IPS-18a (cell line): Measurements from ENCODE around the gene NDUFA11.

Experiments
- H3K27ac ChIP-seq: one replicate; pipeline ENCODE4 v1.5.1; 2013; ENCODE audit warnings: low read length
- H3K27me3 ChIP-seq: one replicate; pipeline ENCODE4 v1.6.1; 2013; ENCODE audit warnings: mild to moderate bottlenecking, low read length; ENCODE audit not compliant: control insufficient read depth, insufficient read depth
- H3K36me3 ChIP-seq: one replicate; pipeline ENCODE4 v1.6.1; 2013; ENCODE audit warnings: low read depth, low read length; ENCODE audit not compliant: control insufficient read depth
- H3K4me1 ChIP-seq: one replicate; pipeline ENCODE4 v1.6.1; 2013; ENCODE audit warnings: low read depth, low read length; ENCODE audit not compliant: control insufficient read depth
- H3K4me3 ChIP-seq: one replicate; pipeline ENCODE4 v1.5.1; 2013; ENCODE audit warnings: low read length
- H3K9ac ChIP-seq: one replicate; pipeline ENCODE4 v1.6.1; 2013; ENCODE audit warnings: mild to moderate bottlenecking, low read length, moderate library complexity
- H3K9me3 ChIP-seq: one replicate; pipeline ENCODE4 v1.6.1; 2013; ENCODE audit warnings: low read depth, low read length; ENCODE audit not compliant: control insufficient read depth

Gene NDUFA11

GRCh38 chr19:5940260-5941208 lies 36.9 kb upstream of the NDUFA11 start:
- H3K4me3 ChIP-seq = no peak overlapping the region
- no peaks in the 10 kb centered on the region for H3K27me3 ChIP-seq
- H3K9me3 ChIP-seq = no peaks in the 10 kb centered on the region
- H3K27ac ChIP-seq = no peak overlapping the region
- no peaks in the 10 kb centered on the region for H3K4me1 ChIP-seq
- no peak overlapping the region for H3K9ac ChIP-seq
- peaks cover 20% of the 10 kb centered on the region for H3K36me3 ChIP-seq

GRCh38 chr19:5937550-5937949 lies 34.0 kb upstream of the NDUFA11 start:
- Histone ChIP-seq H3K27ac (no peak overlapping the region), H3K27me3 (no peaks in the 10 kb centered on the region), H3K9me3 (no peaks in the 10 kb centered on the region), H3K4me1 (no peaks in the 10 kb centered on the region), H3K9ac (no peak overlapping the region), H3K4me3 (no peak overlapping the region), H3K36me3 (peaks cover 20% of the 10 kb centered on the region)

- Histone ChIP-seq H3K36me3 (peaks cover 22% of the 10 kb centered on the region), H3K4me3 (no peak overlapping the region), H3K9ac (no peak overlapping the region), H3K27ac (no peak overlapping the region), H3K4me1 (no peaks in the 10 kb centered on the region), H3K9me3 (no peaks in the 10 kb centered on the region), H3K27me3 (no peaks in the 10 kb centered on the region)
These were observed 32.7 kb upstream of the NDUFA11 start for GRCh38 chr19:5936292-5936592.

GRCh38 chr19:5935473-5936291 lies 32.1 kb upstream of the NDUFA11 start:
- Histone ChIP-seq H3K36me3 (peaks cover 22% of the 10 kb centered on the region), H3K9me3 (no peaks in the 10 kb centered on the region), H3K27ac (no peak overlapping the region), H3K27me3 (no peaks in the 10 kb centered on the region), H3K4me1 (no peaks in the 10 kb centered on the region), H3K4me3 (no peak overlapping the region), H3K9ac (no peak overlapping the region)

- peaks cover 17% of the 10 kb centered on the region for H3K36me3 ChIP-seq
- H3K9ac ChIP-seq = no peak overlapping the region
- H3K4me1 ChIP-seq = no peaks in the 10 kb centered on the region
- no peak overlapping the region for H3K4me3 ChIP-seq
- H3K27ac ChIP-seq = no peak overlapping the region
- no peaks in the 10 kb centered on the region for H3K9me3 ChIP-seq
- H3K27me3 ChIP-seq = no peaks in the 10 kb centered on the region
These were observed 31.3 kb upstream of the NDUFA11 start for GRCh38 chr19:5934774-5935472.

- peaks cover 21% of the 10 kb centered on the region for H3K36me3 ChIP-seq
- H3K9ac ChIP-seq = no peak overlapping the region
- no peaks in the 10 kb centered on the region for H3K27me3 ChIP-seq
- no peak overlapping the region for H3K27ac ChIP-seq
- no peaks in the 10 kb centered on the region for H3K9me3 ChIP-seq
- no peaks in the 10 kb centered on the region for H3K4me1 ChIP-seq
- H3K4me3 ChIP-seq = no peak overlapping the region
These were observed 30.4 kb upstream of the NDUFA11 start for GRCh38 chr19:5934069-5934401.

- no peak overlapping the region for H3K4me3 ChIP-seq
- H3K27me3 ChIP-seq = no peaks in the 10 kb centered on the region
- H3K4me1 ChIP-seq = no peaks in the 10 kb centered on the region
- no peaks in the 10 kb centered on the region for H3K9me3 ChIP-seq
- H3K36me3 ChIP-seq = peaks cover 26% of the 10 kb centered on the region
- H3K27ac ChIP-seq = no peak overlapping the region
- H3K9ac ChIP-seq = no peak overlapping the region
These were observed 29.9 kb upstream of the NDUFA11 start for GRCh38 chr19:5933391-5934068.

GRCh38 chr19:5932609-5933262 lies 29.1 kb upstream of the NDUFA11 start:
- no peaks in the 10 kb centered on the region for H3K4me1 ChIP-seq
- H3K36me3 ChIP-seq = peaks cover 34% of the 10 kb centered on the region
- no peak overlapping the region for H3K27ac ChIP-seq
- no peaks in the 10 kb centered on the region for H3K27me3 ChIP-seq
- no peak overlapping the region for H3K9ac ChIP-seq
- H3K9me3 ChIP-seq = no peaks in the 10 kb centered on the region
- H3K4me3 ChIP-seq = no peak overlapping the region

- H3K9ac ChIP-seq = no peak overlapping the region
- no peaks in the 10 kb centered on the region for H3K9me3 ChIP-seq
- no peaks in the 10 kb centered on the region for H3K27me3 ChIP-seq
- no peak overlapping the region for H3K27ac ChIP-seq
- H3K36me3 ChIP-seq = peaks cover 39% of the 10 kb centered on the region
- no peak overlapping the region for H3K4me3 ChIP-seq
- no peaks in the 10 kb centered on the region for H3K4me1 ChIP-seq
These were observed 28.6 kb upstream of the NDUFA11 start for GRCh38 chr19:5932146-5932545.

GRCh38 chr19:5931251-5931650 lies 27.7 kb upstream of the NDUFA11 start:
- H3K4me3 ChIP-seq = no peak overlapping the region
- peaks cover 48% of the 10 kb centered on the region for H3K36me3 ChIP-seq
- no peaks in the 10 kb centered on the region for H3K4me1 ChIP-seq
- no peak overlapping the region for H3K27ac ChIP-seq
- H3K27me3 ChIP-seq = no peaks in the 10 kb centered on the region
- no peak overlapping the region for H3K9ac ChIP-seq
- H3K9me3 ChIP-seq = no peaks in the 10 kb centered on the region

GRCh38 chr19:5929625-5930024 lies 26.0 kb upstream of the NDUFA11 start:
- H3K36me3 ChIP-seq = peaks cover 63% of the 10 kb centered on the region
- H3K4me3 ChIP-seq = no peak overlapping the region
- no peaks in the 10 kb centered on the region for H3K4me1 ChIP-seq
- H3K9ac ChIP-seq = no peak overlapping the region
- no peaks in the 10 kb centered on the region for H3K9me3 ChIP-seq
- H3K27me3 ChIP-seq = no peaks in the 10 kb centered on the region
- no peak overlapping the region for H3K27ac ChIP-seq
